H1 (cell line): ENCODE data around the gene PI4KA. TPM values are rescaled to one million over a fixed set of nuclear protein-coding genes. Genes with fewer than 3 reads are reported as not detected.

Source experiments
- CTCF ChIA-PET: fragments of 300-600 bp; sonication (Branson Sonifier 250); formaldehyde crosslinking; loops from one replicate; lab custom pipeline; 2021; ENCODE audit not compliant: partially characterized antibody; lab: Charles Lee
- POLR2A ChIA-PET: fragments of 300-600 bp; sonication (Branson Sonifier 250); formaldehyde crosslinking; loops from one replicate; lab custom pipeline; 2021; ENCODE audit warnings: inconsistent platforms; ENCODE audit not compliant: partially characterized antibody; lab: Charles Lee
- DNase-seq, 2 experiments: peaks; one replicate each; pipeline versions ENCODE4 v3.0.0 to v3.0.0-alpha.2; 2010 to 2022; ENCODE audit warnings: low spot score in 2 of 2, low read depth in 1 of 2, mixed read lengths in 1 of 2
- FAIRE-seq: peaks from 2 replicates; lab custom pipeline; 2011; peaks lifted over from hg19 to GRCh38; lab: Jason Lieb, UNC
- H2AFZ ChIP-seq: 2 replicates; pipeline ENCODE4 v1.8.1; 2012; ENCODE audit warnings: low read length, inconsistent platforms
- H2AK5ac ChIP-seq: 2 replicates; pipeline ENCODE4 v1.6.1; 2013; ENCODE audit warnings: low read depth, low read length
- H2BK120ac ChIP-seq: replicated peaks from 2 replicates; pipeline ENCODE3; 2013; ENCODE audit warnings: low read depth, low read length, inconsistent platforms
- H2BK12ac ChIP-seq: 2 replicates; pipeline ENCODE4 v1.6.1; 2013; ENCODE audit warnings: low read depth, low read length
- H2BK15ac ChIP-seq: 2 replicates; pipeline ENCODE4 v1.6.1; 2013; ENCODE audit warnings: low read length
- H2BK20ac ChIP-seq: 2 replicates; pipeline ENCODE4 v1.6.1; 2013; ENCODE audit warnings: low read length
- H2BK5ac ChIP-seq: 2 replicates; pipeline ENCODE4 v1.6.1; 2013; ENCODE audit warnings: low read depth, low read length
- H3K14ac ChIP-seq: 2 replicates; pipeline ENCODE4 v1.6.1; 2013; ENCODE audit warnings: inconsistent platforms; ENCODE audit not compliant: insufficient read length
- H3K18ac ChIP-seq: 2 replicates; pipeline ENCODE4 v1.6.1; 2013; ENCODE audit warnings: low read length; ENCODE audit errors: extremely low read depth
- H3K23ac ChIP-seq: 2 replicates; pipeline ENCODE4 v1.6.1; 2013; ENCODE audit warnings: inconsistent platforms; ENCODE audit not compliant: insufficient read length
- H3K23me2 ChIP-seq: 2 replicates; pipeline ENCODE4 v1.6.1; 2013; ENCODE audit warnings: low read depth, low read length
- H3K27ac ChIP-seq: 2 replicates; pipeline ENCODE4 v1.6.1; 2011; ENCODE audit warnings: low read depth, low read length, inconsistent platforms
- H3K27me3 ChIP-seq, 4 experiments: replicated peaks in 1 of 4; 1 replicate in 1 of 4; 2 replicates in 3 of 4; pipeline versions ENCODE4 v1.6.1 to v1.8.1; 2011 to 2013; ENCODE audit warnings: low read length in 3 of 4, mild to moderate bottlenecking in 3 of 4, inconsistent platforms in 2 of 4, mixed read lengths in 2 of 4, moderate library complexity in 1 of 4; ENCODE audit not compliant: control insufficient read depth in 3 of 4, insufficient read depth in 3 of 4; ENCODE audit errors: extremely low read depth in 1 of 4
- H3K36me3 ChIP-seq, 4 experiments: 2 replicates each; pipeline versions ENCODE4 v1.6.1 to v1.8.1; 2011 to 2013; ENCODE audit warnings: mild to moderate bottlenecking in 4 of 4, low read length in 3 of 4, moderate library complexity in 2 of 4, control low read depth in 1 of 4, inconsistent platforms in 1 of 4; ENCODE audit not compliant: insufficient read depth in 4 of 4, control insufficient read depth in 2 of 4
- H3K4ac ChIP-seq: replicated peaks from 2 replicates; pipeline ENCODE3; 2013; ENCODE audit warnings: low read length, low read depth, mixed read lengths, inconsistent platforms; ENCODE audit not compliant: insufficient read length
- H3K4me1 ChIP-seq, 4 experiments: replicated peaks in 1 of 4; 1 replicate in 1 of 4; 2 replicates in 3 of 4; pipeline versions ENCODE4 v1.6.1 to v1.8.1; 2011 to 2013; ENCODE audit warnings: low read length in 3 of 4, inconsistent platforms in 2 of 4, mixed read lengths in 1 of 4; ENCODE audit not compliant: insufficient read depth in 4 of 4, control insufficient read depth in 3 of 4
- H3K4me2 ChIP-seq, 2 experiments: 2 replicates each; pipeline versions ENCODE4 v1.6.1 to v1.8.1; 2011 to 2013; ENCODE audit warnings: low read depth in 2 of 2, low read length in 2 of 2, control low read depth in 1 of 2, inconsistent platforms in 1 of 2, mild to moderate bottlenecking in 1 of 2; ENCODE audit not compliant: insufficient read depth in 1 of 2
- H3K4me3 ChIP-seq, 4 experiments: fragments of 200-600, 300-600 bp in 1 of 4; sonication (generic), shearing (Covaris generic), sonication (Bioruptor Twin) in 1 of 4; 2 replicates each; pipeline versions ENCODE4 v1.5.1 to v1.8.1; 2011 to 2016; ENCODE audit warnings: low read length in 4 of 4, low read depth in 3 of 4, control low read depth in 2 of 4, inconsistent platforms in 2 of 4, mild to moderate bottlenecking in 2 of 4, mixed read lengths in 1 of 4, moderate library complexity in 1 of 4; ENCODE audit not compliant: insufficient read depth in 2 of 4; ENCODE audit errors: extremely low read depth in 1 of 4
- H3K56ac ChIP-seq: replicated peaks from 2 replicates; pipeline ENCODE3; 2013; ENCODE audit warnings: low read depth, mild to moderate bottlenecking, mixed read lengths, low read length, inconsistent platforms; ENCODE audit not compliant: insufficient read length
- H3K79me1 ChIP-seq: 2 replicates; pipeline ENCODE4 v1.6.1; 2013; ENCODE audit warnings: low read depth, low read length, control low read depth
- H3K79me2 ChIP-seq, 2 experiments: 2 replicates each; pipeline versions ENCODE4 v1.6.1 to v1.8.1; 2012 to 2013; ENCODE audit warnings: low read length in 2 of 2, mild to moderate bottlenecking in 2 of 2, inconsistent platforms in 1 of 2; ENCODE audit not compliant: insufficient read depth in 2 of 2, control insufficient read depth in 1 of 2
- H3K9ac ChIP-seq, 4 experiments: replicated peaks in 1 of 4; 1 replicate in 1 of 4; 2 replicates in 3 of 4; pipeline versions ENCODE4 v1.6.1 to v1.8.1; 2011 to 2013; ENCODE audit warnings: low read depth in 3 of 4, low read length in 3 of 4, control low read depth in 2 of 4, mild to moderate bottlenecking in 2 of 4, moderate library complexity in 2 of 4, inconsistent platforms in 1 of 4; ENCODE audit errors: extremely low read depth in 1 of 4
- H3K9me3 ChIP-seq, 2 experiments: 2 replicates each; pipeline versions ENCODE4 v1.6.1 to v1.8.1; 2012 to 2013; ENCODE audit warnings: mild to moderate bottlenecking in 2 of 2, moderate library complexity in 2 of 2, control low read depth in 1 of 2, inconsistent platforms in 1 of 2, low read depth in 1 of 2, low read length in 1 of 2, mixed read lengths in 1 of 2; ENCODE audit not compliant: insufficient read depth in 2 of 2
- H4K20me1 ChIP-seq, 2 experiments: replicated peaks in 1 of 2; 2 replicates each; pipeline versions ENCODE3 to v1.8.1; 2011 to 2013; ENCODE audit warnings: inconsistent platforms in 2 of 2, low read length in 2 of 2, mild to moderate bottlenecking in 1 of 2; ENCODE audit not compliant: insufficient read depth in 2 of 2, control insufficient read depth in 1 of 2
- H4K5ac ChIP-seq: 2 replicates; pipeline ENCODE4 v1.6.1; 2013; ENCODE audit warnings: low read length, low read depth, mixed read lengths, inconsistent platforms; ENCODE audit not compliant: insufficient read length
- H4K8ac ChIP-seq: 2 replicates; pipeline ENCODE4 v1.8.0; 2013; ENCODE audit warnings: mild to moderate bottlenecking, moderate library complexity, low read length, inconsistent platforms; ENCODE audit not compliant: insufficient read depth; ENCODE audit errors: extremely low read depth
- H4K91ac ChIP-seq: replicated peaks from 2 replicates; pipeline ENCODE3; 2013; ENCODE audit warnings: low read length, mixed read lengths, inconsistent platforms; ENCODE audit not compliant: insufficient read length
- BRCA1 ChIP-seq: IDR thresholded peaks from 2 replicates; pipeline ENCODE4 v1.6.1; 2012; ENCODE audit warnings: low read depth, low read length, improper control_type of control experiment
- CEBPB ChIP-seq: IDR thresholded peaks from 2 replicates; pipeline ENCODE4 v1.6.1; 2012; ENCODE audit warnings: low read depth, low read length
- GABPA ChIP-seq: IDR thresholded peaks from 2 replicates; pipeline ENCODE4 v1.6.1; 2011; ENCODE audit warnings: mild to moderate bottlenecking, low read length, moderate library complexity, borderline replicate concordance; ENCODE audit not compliant: insufficient read depth
- HDAC6 ChIP-seq: IDR thresholded peaks from one replicate; pipeline ENCODE4 v1.7.1; 2012; ENCODE audit warnings: low read depth, mild to moderate bottlenecking, inconsistent platforms, low read length, moderate library complexity
- KDM5A ChIP-seq: fragments of 200-600 bp; IDR thresholded peaks from 2 replicates; pipeline ENCODE4 v1.7.1; 2012; ENCODE audit warnings: mild to moderate bottlenecking, low read length, inconsistent platforms, mixed read lengths
- POLR2AphosphoS5 ChIP-seq: IDR thresholded peaks from 2 replicates; pipeline ENCODE4 v1.6.1; 2011; ENCODE audit warnings: low read depth, low read length
- POU5F1 ChIP-seq: IDR thresholded peaks from 2 replicates; pipeline ENCODE4 v1.6.1; 2011; ENCODE audit warnings: low read depth, mild to moderate bottlenecking, low read length, moderate library complexity
- RAD21 ChIP-seq, 2 experiments: IDR thresholded peaks in 1 of 2; conservative IDR thresholded peaks in 1 of 2; 2 replicates each; pipeline ENCODE4 v1.6.1; 2011; ENCODE audit warnings: low read depth in 2 of 2, low read length in 2 of 2, improper control_type of control experiment in 1 of 2, inconsistent platforms in 1 of 2, mild to moderate bottlenecking in 1 of 2, moderate library complexity in 1 of 2
- RFX5 ChIP-seq: IDR thresholded peaks from 2 replicates; pipeline ENCODE4 v1.6.1; 2011; ENCODE audit warnings: low read depth, low read length, improper control_type of control experiment, borderline replicate concordance
- RXRA ChIP-seq: IDR thresholded peaks from 2 replicates; pipeline ENCODE4 v1.6.1; 2011; ENCODE audit warnings: low read depth, mild to moderate bottlenecking, low read length, moderate library complexity; ENCODE audit not compliant: insufficient read depth
- SAP30 ChIP-seq: fragments of 300-600 bp; sonication (generic); IDR thresholded peaks from 2 replicates; pipeline ENCODE4 v1.7.1; 2012; ENCODE audit warnings: low read length, moderate library complexity, mild to moderate bottlenecking, inconsistent platforms; ENCODE audit not compliant: insufficient read depth, insufficient replicate concordance
- SIX5 ChIP-seq: IDR thresholded peaks from 2 replicates; pipeline ENCODE4 v1.6.1; 2011; ENCODE audit warnings: mild to moderate bottlenecking, low read depth, low read length
- SP2 ChIP-seq: IDR thresholded peaks from 2 replicates; pipeline ENCODE4 v1.6.1; 2012; ENCODE audit warnings: mild to moderate bottlenecking, low read length, inconsistent platforms
- SUZ12 ChIP-seq: fragments of 200-600 bp; sonication (generic); IDR thresholded peaks from 2 replicates; pipeline ENCODE4 v1.6.1; 2012; ENCODE audit warnings: mild to moderate bottlenecking, inconsistent platforms, low read length, moderate library complexity, mixed read lengths
- WGBS, 2 experiments: shearing (Covaris generic) in 1 of 2; methylation state at CpG; one replicate each; pipeline versions ENCODE4 v1.1.6 to v1.1.7; 2013 to 2015; ENCODE audit warnings: low lambda C conversion rate in 2 of 2, mixed read lengths in 2 of 2, inconsistent platforms in 1 of 2, low coverage in 1 of 2, missing lambda C conversion rate in 1 of 2; ENCODE audit not compliant: insufficient replicate concordance in 2 of 2, insufficient coverage in 1 of 2, insufficient read length in 1 of 2; ENCODE audit errors: extremely low coverage in 1 of 2, missing lambda C conversion rate in 1 of 2; 5-methylcytosine and 5-hydroxymethylcytosine counted together
- polyA plus RNA-seq, 7 experiments: library from polyadenylated mRNA; depleted of rRNA in 3 of 7; stranded (reverse) in 5 of 7; unstranded in 2 of 7; fragments of >200 nt in 5 of 7; fragments of 200-250 nt in 2 of 7; gene quantifications; 1 replicate in 5 of 7; 2 replicates in 1 of 7; 4 replicates in 1 of 7; pipeline versions ENCODE4 v1.2.1 to v1.2.3, GENCODE V29; 2011 to 2013; ENCODE audit warnings: missing spikeins in 2 of 7, mixed read lengths in 2 of 7
- total RNA-seq: library from RNA; stranded (reverse); fragmentation: NEBNext Ultra II Directional; extraction: Animal tissue kit (Norgen Biotek cat#: 25700); gene quantifications from 2 replicates; pipeline ENCODE4 v1.2.1, GENCODE V29; 2021

PI4KA gene
- total and polyA plus RNA-seq, 2 of the 8 experiments (the other 6 are each of a cell fraction or from before 2014, with no cell fraction given): 22.5 to 37.7 TPM

GRCh38 chr22:20834206-20834605, 24.4 kb downstream of the PI4KA start:
- Histone ChIP-seq H2BK15ac (no peak overlapping the region), H4K20me1 (no peaks in the 10 kb centered on the region), H4K91ac (no peak overlapping the region), H2BK5ac (no peak overlapping the region), H3K4ac (no peak overlapping the region), H3K14ac (no peak overlapping the region), H2BK20ac (no peak overlapping the region), H4K5ac (no peak overlapping the region), H2AFZ (no peak overlapping the region), H3K27me3 (no peaks in the 10 kb centered on the region), H4K8ac (no peak overlapping the region; the same call in 1 of the 2 replicates), H3K4me2 (no peak overlapping the region), H3K27ac (no peak overlapping the region), H3K4me3 (no peak overlapping the region), H3K23ac (no peak overlapping the region), H3K18ac (no peak overlapping the region), H3K4me1 (no peaks in the 10 kb centered on the region), H3K23me2 (no peaks in the 10 kb centered on the region), H3K9me3 (no peaks in the 10 kb centered on the region), H3K56ac (no peak overlapping the region), H3K9ac (no peak overlapping the region), H2AK5ac (no peak overlapping the region), H2BK12ac (no peak overlapping the region), H3K79me2 (no peaks in the 10 kb centered on the region), H3K79me1 (no peaks in the 10 kb centered on the region), H2BK120ac (no peak overlapping the region), H3K36me3 (peaks cover 0 to 5% (median 1%) of the 10 kb centered on the region in 4 experiments; a peak in 1 of 8 replicates)
- ChIA-PET CTCF (interaction anchor here (0.9 to 1.7 kb wide), 2 partner anchors 28 to 30 kb away, joined by 3 to 6 read pairs; no protein-coding TSS in a partner anchor), POLR2A (no interaction called here)
- WGBS, 2 experiments: 86% methylated on average over 3 of the region's 3 CpGs; no CpG with 5 or more reads in 1 of the 2 experiments
- FAIRE-seq (no peak), DNase-seq (no peak)
- TF ChIP-seq SIX5 (no peak), GABPA (no peak), SP2 (no peak), SAP30 (no peak), POU5F1 (no peak), BRCA1 (no peak), RXRA (no peak), KDM5A (no peak), RFX5 (no peak), HDAC6 (no peak), CEBPB (no peak), SUZ12 (no peak), RAD21 (IDR thresholded peaks at IDR 0.05 in 1 of 2, conservative IDR thresholded peaks at IDR 0.05 in 1 of 2; ENCODE audit: low read depth in 2 of 2, low read length in 2 of 2) (no peak), POLR2AphosphoS5 (no peak)
